Activated gamma-delta T cell (primary cell): ENCODE results near the gene MAST3.
"Not testable (repeated sequence)": the region's sequence is repeated elsewhere in the genome, so short reads cannot be mapped to it uniquely, and the experiment has no call there.

Source experiments
- DNase-seq: peaks from one replicate; lab custom pipeline; 2025; lab: John Stamatoyannopoulos, UW

Gene MAST3

GRCh38 chr19:18137657-18138339 is 40.2 kb downstream of the MAST3 start:
- DNase-seq: no peak

GRCh38 chr19:18140473-18140872 is 42.9 kb downstream of the MAST3 start:
- no peak for DNase-seq

- no peak for DNase-seq
These were observed 43.5 kb downstream of the MAST3 start for GRCh38 chr19:18141031-18141430.

GRCh38 chr19:18143902-18144301 is 46.3 kb downstream of the MAST3 start:
- no peak for DNase-seq

- DNase-seq: no peak
These were observed 46.8 kb downstream of the MAST3 start for GRCh38 chr19:18144361-18144760.

- DNase-seq: no peak
These were observed 47.3 kb downstream of the MAST3 start for GRCh38 chr19:18144906-18145305.

- DNase-seq: no peak
These were observed 47.9 kb downstream of the MAST3 start for GRCh38 chr19:18145391-18145999.

- DNase-seq: no peak
These were observed 49.8 kb downstream of the MAST3 start for GRCh38 chr19:18147396-18147795.

GRCh38 chr19:18149596-18149975 is 52.0 kb downstream of the MAST3 start:
- DNase-seq: no peak

- no peak for DNase-seq
These were observed 53.4 kb downstream of the MAST3 start for GRCh38 chr19:18150776-18151624.

- peak; percentile 46 for DNase-seq
These were observed 54.9 kb downstream of the MAST3 start for GRCh38 chr19:18152442-18152816.

- DNase-seq: peak; percentile 94
These were observed 55.4 kb downstream of the MAST3 start, which contains the start of gene PIK3R2 for GRCh38 chr19:18152817-18153555. Gene PIK3R2 (plus strand): TSS chr19:18153163. CDS start chr19:18155880, 2,717 bp downstream.

GRCh38 chr19:18153556-18154134 is 56.1 kb downstream of the MAST3 start:
- no peak for DNase-seq

GRCh38 chr19:18155095-18156087 is 57.8 kb downstream of the MAST3 start:
- DNase-seq: no peak

- DNase-seq: no peak
These were observed 58.7 kb downstream of the MAST3 start for GRCh38 chr19:18156268-18156667.

GRCh38 chr19:18156841-18157464 is 59.4 kb downstream of the MAST3 start:
- DNase-seq: no peak

- DNase-seq: no peak
These were observed 60.0 kb downstream of the MAST3 start for GRCh38 chr19:18157465-18158063.

GRCh38 chr19:18158467-18158866 is 60.9 kb downstream of the MAST3 start:
- no peak for DNase-seq

- DNase-seq: not testable (repeated sequence)
These were observed 61.6 kb downstream of the MAST3 start for GRCh38 chr19:18159059-18159616.
